BLaER1 (cell line): ENCODE results near the gene ZBTB20.

Experiments
- H3K27ac ChIP-seq: shearing (Covaris generic); formaldehyde crosslinking; 2 replicates; pipeline ENCODE4 v1.8.1; 2022
- H3K27me3 ChIP-seq: shearing (Covaris generic); formaldehyde crosslinking; 2 replicates; pipeline ENCODE4 v1.8.1; 2022
- H3K36me3 ChIP-seq: shearing (Covaris generic); formaldehyde crosslinking; 2 replicates; pipeline ENCODE4 v1.8.1; 2022
- H3K4me1 ChIP-seq: shearing (Covaris generic); formaldehyde crosslinking; 2 replicates; pipeline ENCODE4 v1.8.1; 2022
- H3K4me2 ChIP-seq: shearing (Covaris generic); formaldehyde crosslinking; 2 replicates; pipeline ENCODE4 v1.8.1; 2022
- H3K4me3 ChIP-seq: shearing (Covaris generic); formaldehyde crosslinking; 2 replicates; pipeline ENCODE4 v1.8.1; 2022
- H3K9ac ChIP-seq: shearing (Covaris generic); formaldehyde crosslinking; 2 replicates; pipeline ENCODE4 v1.8.1; 2022
- H3K9me3 ChIP-seq: shearing (Covaris generic); formaldehyde crosslinking; 2 replicates; pipeline ENCODE4 v1.8.1; 2022
- H4K20me1 ChIP-seq: shearing (Covaris generic); formaldehyde crosslinking; 2 replicates; pipeline ENCODE4 v1.8.1; 2022
- Cebpa-rat ChIP-seq: shearing (Covaris generic); IDR thresholded peaks from 2 replicates; pipeline ENCODE4 v1.8.1; 2022

ZBTB20 gene

DNA sequence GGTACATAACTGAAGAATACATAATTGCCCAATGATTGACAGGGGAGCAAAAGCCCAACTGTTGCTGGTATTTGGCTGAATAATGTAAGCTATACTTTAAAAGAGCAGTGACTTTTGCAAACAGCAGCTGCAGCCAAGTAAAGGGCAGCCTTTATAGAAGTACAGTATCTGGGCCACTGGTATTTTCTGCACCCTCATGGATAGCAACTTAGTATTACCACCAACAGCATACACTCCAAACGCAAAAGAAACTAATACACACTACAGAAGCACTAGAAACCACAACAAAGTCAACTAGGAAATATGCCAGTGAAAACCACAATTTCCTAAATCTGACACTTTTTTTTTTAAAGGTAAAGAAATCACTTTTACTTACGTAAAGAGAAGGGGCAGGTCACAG is 647.1 kb downstream of the ZBTB20 start:
- H3K4me1 ChIP-seq = peaks cover 18% of the 10 kb centered on the region
- peak overlapping the region; percentile 62 for H3K4me2 ChIP-seq
- H3K9ac ChIP-seq = no peak overlapping the region
- H3K36me3 ChIP-seq = no peaks in the 10 kb centered on the region
- H3K27ac ChIP-seq = no peak overlapping the region
- no peak for TF ChIP-seq Cebpa-rat
- no peaks in the 10 kb centered on the region for H3K9me3 ChIP-seq
- 0 out of 2 replicates have a peak, but pooled peaks cover 10% of the 10 kb centered on the region for H4K20me1 ChIP-seq
- H3K27me3 ChIP-seq = no peaks in the 10 kb centered on the region
- H3K4me3 ChIP-seq = no peak overlapping the region

DNA sequence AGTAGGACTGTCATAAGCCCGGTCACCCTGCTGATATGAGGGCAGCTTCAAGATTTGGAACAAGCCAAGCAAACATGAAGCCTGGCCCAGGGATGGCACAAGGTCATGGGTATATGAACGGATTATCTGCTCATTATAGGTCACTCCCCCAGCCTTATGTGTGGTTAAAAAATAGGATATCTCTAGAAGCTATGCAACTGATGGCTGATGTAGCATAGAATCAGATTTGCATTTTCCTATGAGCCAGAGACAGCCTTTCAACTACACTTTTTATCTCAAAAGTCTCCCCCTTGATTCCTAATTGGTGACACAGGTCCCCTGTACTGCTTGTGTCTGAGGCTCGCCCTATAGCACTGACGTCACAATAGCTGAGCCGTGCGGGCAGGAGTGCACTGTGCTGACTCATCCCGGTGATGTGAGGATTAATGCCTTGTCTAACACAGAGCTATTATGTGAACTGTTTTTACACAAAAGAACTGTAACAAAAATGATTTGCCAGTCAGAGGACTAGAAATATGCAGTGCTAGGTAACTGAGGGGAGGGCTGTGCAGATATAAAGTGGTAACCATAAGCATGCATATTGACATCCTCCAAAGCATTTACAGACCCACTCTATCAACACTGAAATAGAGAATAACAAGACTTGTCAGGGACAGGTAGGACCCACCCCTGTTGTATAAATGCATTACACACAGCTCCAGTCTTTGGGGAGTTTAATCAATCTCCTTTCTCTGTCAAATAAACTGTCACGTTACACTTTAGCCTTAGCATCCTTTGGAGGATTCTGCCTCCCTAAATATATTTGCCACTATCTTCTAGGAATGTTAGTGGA is 648.3 kb downstream of the ZBTB20 start:
- no peak for TF ChIP-seq Cebpa-rat
- no peak overlapping the region for H3K9ac ChIP-seq

GRCh38 chr3:114496874-114497273 is 650.2 kb downstream of the ZBTB20 start:
- no peak overlapping the region for H3K4me2 ChIP-seq

More for the DNA sequence above, 648.3 kb downstream of the ZBTB20 start:
- Histone ChIP-seq H3K4me3 (no peak overlapping the region), H3K27me3 (no peaks in the 10 kb centered on the region), H3K27ac (no peak overlapping the region), H4K20me1 (0 out of 2 replicates have a peak, but pooled peaks cover 10% of the 10 kb centered on the region), H3K9me3 (no peaks in the 10 kb centered on the region), H3K4me1 (peaks cover 18% of the 10 kb centered on the region), H3K4me2 (no peak overlapping the region; the same call in 1 of the 2 replicates), H3K36me3 (no peaks in the 10 kb centered on the region)

DNA sequence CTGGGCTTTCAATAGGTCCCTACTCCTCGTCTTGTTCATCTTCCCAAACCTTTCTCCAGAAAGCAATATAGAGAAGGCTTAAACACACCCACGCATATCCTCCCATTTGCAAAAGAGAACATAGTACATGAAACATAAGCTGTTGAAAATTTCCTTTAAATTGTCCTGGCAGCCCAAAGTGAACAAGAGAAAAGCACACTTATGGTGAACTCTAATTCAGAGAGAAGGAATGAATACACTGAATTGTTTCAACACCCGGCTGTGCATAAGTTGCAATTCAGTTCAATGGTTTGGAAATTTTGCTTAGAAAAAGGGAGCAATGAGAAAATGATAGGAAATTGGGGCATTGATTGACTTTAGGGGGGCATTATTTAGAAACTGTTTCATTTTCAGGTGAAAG is 650.6 kb downstream of the ZBTB20 start:
- Histone ChIP-seq H3K4me3 (no peak overlapping the region), H4K20me1 (0 out of 2 replicates have a peak, but pooled peaks cover 10% of the 10 kb centered on the region), H3K27ac (no peak overlapping the region), H3K4me1 (peaks cover 18% of the 10 kb centered on the region), H3K36me3 (no peaks in the 10 kb centered on the region), H3K4me2 (no peak overlapping the region), H3K9ac (no peak overlapping the region), H3K9me3 (no peaks in the 10 kb centered on the region), H3K27me3 (no peaks in the 10 kb centered on the region)
- TF ChIP-seq Cebpa-rat = no peak

More at GRCh38 chr3:114496874-114497273, 650.2 kb downstream of the ZBTB20 start:
- Histone ChIP-seq H3K27ac (no peak overlapping the region), H3K4me1 (peaks cover 18% of the 10 kb centered on the region), H3K4me3 (no peak overlapping the region), H3K9me3 (no peaks in the 10 kb centered on the region), H3K27me3 (no peaks in the 10 kb centered on the region), H3K9ac (no peak overlapping the region), H4K20me1 (0 out of 2 replicates have a peak, but pooled peaks cover 10% of the 10 kb centered on the region), H3K36me3 (no peaks in the 10 kb centered on the region)
- no peak for TF ChIP-seq Cebpa-rat

- no peaks in the 10 kb centered on the region for H3K27me3 ChIP-seq
- H3K4me1 ChIP-seq = peaks cover 18% of the 10 kb centered on the region
- H3K9ac ChIP-seq = no peak overlapping the region
- no peak for TF ChIP-seq Cebpa-rat
- no peak overlapping the region for H3K4me2 ChIP-seq
- no peaks in the 10 kb centered on the region for H3K9me3 ChIP-seq
- 0 out of 2 replicates have a peak, but pooled peaks cover 10% of the 10 kb centered on the region for H4K20me1 ChIP-seq
- no peak overlapping the region for H3K4me3 ChIP-seq
- H3K36me3 ChIP-seq = no peaks in the 10 kb centered on the region
- no peak overlapping the region for H3K27ac ChIP-seq
Measured at GRCh38 chr3:114496021-114496434, 651.1 kb downstream of the ZBTB20 start.

DNA sequence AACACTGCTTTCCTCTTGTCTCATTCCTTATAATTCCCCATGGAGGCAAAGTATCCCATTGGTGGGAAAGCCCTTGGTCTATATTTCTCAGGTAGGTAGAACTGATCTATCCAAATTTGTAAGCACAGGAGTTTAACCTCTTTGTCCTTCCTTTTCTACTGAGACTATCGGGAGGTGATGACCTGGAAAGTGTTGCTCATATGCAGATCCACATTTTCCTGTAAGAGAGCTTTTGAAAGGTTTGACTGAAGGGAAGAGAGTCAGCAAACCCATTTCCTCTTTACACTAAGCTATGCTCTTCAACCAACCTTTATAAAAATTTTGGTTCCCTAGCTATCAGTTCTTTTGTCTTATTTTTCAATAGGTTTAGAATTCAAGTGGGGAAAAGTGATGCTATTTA is 652.6 kb downstream of the ZBTB20 start:
- H3K4me1 ChIP-seq = peaks cover 5% of the 10 kb centered on the region
- no peak overlapping the region for H3K27ac ChIP-seq
- no peaks in the 10 kb centered on the region for H3K36me3 ChIP-seq
- H3K4me3 ChIP-seq = no peak overlapping the region
- no peak overlapping the region for H3K9ac ChIP-seq
- TF ChIP-seq Cebpa-rat = no peak
- no peaks in the 10 kb centered on the region for H3K9me3 ChIP-seq
- no peaks in the 10 kb centered on the region for H4K20me1 ChIP-seq
- H3K4me2 ChIP-seq = no peak overlapping the region
- no peaks in the 10 kb centered on the region for H3K27me3 ChIP-seq

- Histone ChIP-seq H3K4me1 (no peaks in the 10 kb centered on the region), H3K27me3 (no peaks in the 10 kb centered on the region), H3K9me3 (no peaks in the 10 kb centered on the region), H3K4me2 (no peak overlapping the region), H4K20me1 (no peaks in the 10 kb centered on the region), H3K4me3 (no peak overlapping the region), H3K36me3 (no peaks in the 10 kb centered on the region), H3K27ac (no peak overlapping the region), H3K9ac (no peak overlapping the region)
- no peak for TF ChIP-seq Cebpa-rat
Measured at GRCh38 chr3:114490829-114491228, 656.3 kb downstream of the ZBTB20 start.

DNA sequence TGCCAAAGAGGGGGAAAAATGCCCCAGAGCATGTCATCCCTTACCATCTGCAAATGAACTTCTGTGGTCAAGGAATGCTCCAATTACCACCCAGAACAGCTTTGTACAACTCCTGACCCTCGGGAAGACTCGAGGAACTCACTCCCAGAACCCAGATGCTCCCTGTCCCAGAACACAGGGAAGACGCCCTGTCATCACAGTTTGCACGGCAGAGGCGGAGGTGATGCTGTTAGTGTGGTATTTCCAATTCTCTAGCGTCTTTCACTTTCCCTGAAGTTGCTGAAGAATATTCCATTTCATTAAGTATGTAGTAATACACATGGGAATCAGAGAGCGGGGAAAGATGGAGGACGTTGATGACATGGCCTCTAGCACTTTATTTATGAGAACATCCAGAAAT is 659.6 kb downstream of the ZBTB20 start:
- Histone ChIP-seq H3K27me3 (no peaks in the 10 kb centered on the region), H3K4me1 (no peaks in the 10 kb centered on the region), H3K4me3 (no peak overlapping the region), H3K36me3 (no peaks in the 10 kb centered on the region), H4K20me1 (no peaks in the 10 kb centered on the region), H3K9ac (no peak overlapping the region), H3K27ac (no peak overlapping the region), H3K4me2 (no peak overlapping the region), H3K9me3 (no peaks in the 10 kb centered on the region)
- no peak for TF ChIP-seq Cebpa-rat

DNA sequence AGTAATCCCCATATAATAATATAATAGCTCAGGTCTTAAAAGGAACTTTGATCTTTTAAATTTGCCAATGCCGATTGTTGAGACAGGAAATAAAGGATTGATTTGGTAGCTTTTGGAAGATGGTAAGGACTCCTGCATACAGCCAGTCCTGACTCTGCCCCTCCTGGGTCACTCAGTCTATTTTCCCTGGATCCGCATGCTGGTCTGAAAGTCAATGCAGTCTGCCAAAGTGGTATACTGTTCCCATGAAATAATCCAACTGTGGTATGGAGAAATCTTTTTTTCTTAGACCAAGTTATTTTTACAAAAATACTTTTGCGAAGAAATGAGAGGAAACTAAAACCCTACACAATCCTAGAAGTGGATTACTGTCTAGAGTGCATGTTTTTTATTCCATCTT is 662.2 kb downstream of the ZBTB20 start:
- Histone ChIP-seq H3K4me1 (peaks cover 10% of the 10 kb centered on the region), H3K27me3 (no peaks in the 10 kb centered on the region), H3K4me2 (no peak overlapping the region), H3K9ac (no peak overlapping the region), H4K20me1 (no peaks in the 10 kb centered on the region), H3K27ac (no peak overlapping the region), H3K9me3 (no peaks in the 10 kb centered on the region), H3K4me3 (no peak overlapping the region), H3K36me3 (no peaks in the 10 kb centered on the region)
- no peak for TF ChIP-seq Cebpa-rat

DNA sequence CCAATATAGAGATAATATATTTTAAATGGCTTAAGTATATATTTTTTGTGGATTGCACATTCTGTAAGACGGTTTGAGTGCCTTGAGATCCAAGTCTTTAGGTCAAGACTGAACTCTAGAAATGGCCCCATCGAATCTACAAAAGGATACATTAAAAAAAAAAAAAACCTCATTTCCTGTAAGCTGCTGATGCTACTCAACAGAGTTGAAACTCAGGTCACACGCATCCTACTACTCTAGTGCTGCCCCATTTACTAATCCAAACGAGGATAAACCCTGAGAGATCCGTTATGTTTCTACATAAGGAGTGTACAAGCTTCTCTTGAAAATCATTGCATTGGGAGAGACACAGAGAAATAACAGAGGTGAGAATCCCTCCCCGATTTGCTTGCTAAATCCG is 666.0 kb downstream of the ZBTB20 start:
- no peak for TF ChIP-seq Cebpa-rat
- Histone ChIP-seq H3K4me3 (no peak overlapping the region), H3K36me3 (no peaks in the 10 kb centered on the region), H3K4me1 (peaks cover 10% of the 10 kb centered on the region), H3K27me3 (no peaks in the 10 kb centered on the region), H3K9ac (no peak overlapping the region), H3K9me3 (no peaks in the 10 kb centered on the region), H3K4me2 (0 out of 2 replicates have a peak overlapping the region, but pooled peaks have one; percentile 5), H3K27ac (no peak overlapping the region), H4K20me1 (no peaks in the 10 kb centered on the region)
